Small intestine (tissue), 7 donors: ENCODE data around the gene RIOK3. TPM values are rescaled to one million over a fixed set of nuclear protein-coding genes. Genes with fewer than 3 reads are reported as not detected.
"Not testable (repeated sequence)": the region's sequence is repeated elsewhere in the genome, so short reads cannot be mapped to it uniquely, and the experiment has no call there.

Source experiments
- DNase-seq, 2 donors: peaks; one replicate each; pipeline versions ENCODE4 v3.0.0 to v3.0.0-alpha.2; 2013
- FAIRE-seq: peaks from 2 replicates; lab custom pipeline; 2012; peaks lifted over from hg19 to GRCh38; lab: Jason Lieb, UNC
- H3K27ac ChIP-seq, 3 donors: one replicate each; pipeline ENCODE4 v1.5.1; 2013; ENCODE audit warnings: low read length in 2 of 3, mild to moderate bottlenecking in 2 of 3, control low read depth in 1 of 3, inconsistent platforms in 1 of 3, low read depth in 1 of 3, moderate library complexity in 1 of 3
- H3K27me3 ChIP-seq, 3 donors: one replicate each; pipeline ENCODE4 v1.6.1; 2013; ENCODE audit warnings: low read length in 3 of 3, inconsistent platforms in 1 of 3; ENCODE audit not compliant: control insufficient read depth in 3 of 3, insufficient read depth in 3 of 3
- H3K36me3 ChIP-seq, 3 donors: one replicate each; pipeline ENCODE4 v1.6.1; 2013; ENCODE audit warnings: low read length in 3 of 3, inconsistent platforms in 1 of 3, low read depth in 1 of 3, mild to moderate bottlenecking in 1 of 3, moderate library complexity in 1 of 3; ENCODE audit not compliant: control insufficient read depth in 3 of 3, insufficient read depth in 2 of 3
- H3K4me1 ChIP-seq, 3 donors: one replicate each; pipeline ENCODE4 v1.6.1; 2013; ENCODE audit warnings: low read length in 2 of 3, inconsistent platforms in 1 of 3, low read depth in 1 of 3, mild to moderate bottlenecking in 1 of 3, moderate library complexity in 1 of 3; ENCODE audit not compliant: control insufficient read depth in 3 of 3, insufficient read depth in 2 of 3
- H3K4me3 ChIP-seq, 3 donors: one replicate each; pipeline ENCODE4 v1.5.1; 2013; ENCODE audit warnings: low read length in 3 of 3, control low read depth in 1 of 3, inconsistent platforms in 1 of 3, low read depth in 1 of 3, mild to moderate bottlenecking in 1 of 3, moderate library complexity in 1 of 3
- H3K9me3 ChIP-seq, 2 donors: one replicate each; pipeline ENCODE4 v1.6.1; 2013; ENCODE audit warnings: low read depth in 1 of 2, low read length in 1 of 2; ENCODE audit not compliant: control insufficient read depth in 2 of 2, insufficient read depth in 1 of 2
- WGBS, 3 donors: extraction: QIAGEN DNeasy Blood & Tissue Kit; methylation state at CpG; one replicate each; pipeline ENCODE4 v1.1.7; 2013; 5-methylcytosine and 5-hydroxymethylcytosine counted together
- polyA plus RNA-seq, 4 donors: library from polyadenylated mRNA; stranded (reverse) in 3 of 4; unstranded in 1 of 4; fragments of 200-250 nt in 3 of 4; fragments of 120-200 nt in 1 of 4; gene quantifications; one replicate each; pipeline versions ENCODE4 v1.2.1 to v1.2.3, GENCODE V29; 2013
- donor health status: healthy with polysubstance abuse.
- donor health status: control.
- donor health status: control.
- donor health status: Bipolar disorder and iron deficiency.
- donor health status: healthy.

The RIOK3 gene
- polyA plus RNA-seq, 4 donors: 41.0 to 215 (median 146) TPM

DNA sequence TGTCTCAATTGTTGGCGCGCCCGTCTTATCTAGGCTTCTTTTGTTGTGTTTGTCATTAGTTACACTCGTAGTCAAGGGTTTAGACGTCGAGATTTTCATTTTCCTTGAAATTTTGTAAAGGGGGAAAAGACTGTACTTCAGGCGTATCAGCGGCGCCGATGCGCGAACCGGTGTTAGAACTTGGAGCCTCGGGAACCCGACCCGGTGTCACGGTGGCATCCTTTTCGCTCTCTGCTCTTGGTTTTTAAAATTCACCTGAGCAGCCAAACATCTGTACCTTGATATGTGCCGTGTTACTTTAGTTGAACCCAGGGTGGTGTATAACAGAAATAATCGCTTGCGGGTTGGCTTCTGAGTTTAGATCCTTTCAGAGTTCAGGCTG is 50.9 kb downstream of the RIOK3 start:
- DNase-seq (peak in 1 of 2 donors; percentile 37), FAIRE-seq (no peak)
- H3K27ac ChIP-seq: peak overlapping the region in 2 of 3 donors; percentile 81 to 92
- 1 to 2% (median 1%) methylated on average over 21 of the region's 21 CpGs for WGBS, 3 donors
- peaks cover 3 to 18% (median 14%) of the 10 kb centered on the region in 3 donors for H3K36me3 ChIP-seq
- H3K9me3 ChIP-seq: no peaks in the 10 kb centered on the region
- peak overlapping the region; percentile 71 to 88 (median 76) for H3K4me3 ChIP-seq
- peaks cover 3 to 18% (median 9%) of the 10 kb centered on the region in 3 donors for H3K4me1 ChIP-seq
- H3K27me3 ChIP-seq: no peaks in the 10 kb centered on the region

DNA sequence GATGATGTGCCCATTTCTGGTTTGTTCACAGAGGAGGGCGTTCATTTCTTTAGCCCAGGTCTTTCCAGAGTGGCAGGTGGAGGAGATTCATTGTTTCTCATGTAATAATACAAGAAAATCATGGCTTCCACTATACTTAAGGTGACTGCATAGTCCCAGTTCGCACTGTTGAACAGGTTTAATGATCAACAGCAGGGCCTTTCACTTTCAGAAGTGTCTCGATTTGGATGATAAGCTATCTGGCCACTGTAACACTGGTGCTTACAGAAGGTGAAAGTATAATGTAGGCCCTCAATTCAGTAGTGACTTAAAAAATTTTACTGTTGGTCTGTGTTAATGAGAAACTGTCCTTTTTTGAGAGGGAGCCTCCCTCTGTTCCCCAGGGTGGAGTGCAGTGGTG is 51.6 kb downstream of the RIOK3 start:
- no peaks in the 10 kb centered on the region for H3K9me3 ChIP-seq
- H3K27me3 ChIP-seq: no peaks in the 10 kb centered on the region
- H3K4me3 ChIP-seq: peak overlapping the region in 2 of 3 donors; percentile 71 to 76
- peaks cover 3 to 18% (median 9%) of the 10 kb centered on the region in 3 donors for H3K4me1 ChIP-seq
- H3K27ac ChIP-seq: peak overlapping the region in 2 of 3 donors; percentile 81 to 92
- DNase-seq: peak; percentile 71 to 85
- WGBS, 3 donors: 11 to 43% (median 13%) methylated on average over 3 of the region's 3 CpGs
- peaks cover 5 to 23% (median 14%) of the 10 kb centered on the region in 3 donors for H3K36me3 ChIP-seq
- FAIRE-seq: no peak

DNA sequence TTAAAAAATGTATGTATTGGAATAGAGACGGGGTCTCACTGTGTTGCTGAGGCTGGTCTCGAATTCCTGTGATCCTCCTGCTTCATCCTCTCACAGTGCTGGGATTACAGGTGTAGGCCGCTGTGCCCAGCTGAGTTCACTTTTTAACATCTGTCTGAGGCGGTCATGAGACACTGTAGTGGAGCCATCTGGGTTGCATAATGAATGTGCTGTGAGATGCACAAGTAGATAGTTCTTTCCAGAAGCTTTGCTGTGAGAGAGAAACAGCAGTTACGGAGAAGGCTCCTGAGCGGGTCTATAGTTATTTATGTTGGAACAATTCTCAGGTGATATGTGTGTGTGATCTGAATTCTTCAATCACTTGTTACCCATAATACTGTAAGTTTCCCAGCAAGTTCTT is 53.3 kb downstream of the RIOK3 start:
- no peaks in the 10 kb centered on the region for H3K27me3 ChIP-seq
- no peak overlapping the region for H3K4me3 ChIP-seq
- H3K9me3 ChIP-seq: no peaks in the 10 kb centered on the region
- 83 to 97% (median 84%) methylated on average over 6 of the region's 6 CpGs for WGBS, 3 donors
- no peak for DNase-seq
- peaks cover 5 to 31% (median 14%) of the 10 kb centered on the region in 3 donors for H3K36me3 ChIP-seq
- H3K27ac ChIP-seq: no peak overlapping the region
- FAIRE-seq: no peak
- peaks cover 3 to 18% (median 9%) of the 10 kb centered on the region in 3 donors for H3K4me1 ChIP-seq

DNA sequence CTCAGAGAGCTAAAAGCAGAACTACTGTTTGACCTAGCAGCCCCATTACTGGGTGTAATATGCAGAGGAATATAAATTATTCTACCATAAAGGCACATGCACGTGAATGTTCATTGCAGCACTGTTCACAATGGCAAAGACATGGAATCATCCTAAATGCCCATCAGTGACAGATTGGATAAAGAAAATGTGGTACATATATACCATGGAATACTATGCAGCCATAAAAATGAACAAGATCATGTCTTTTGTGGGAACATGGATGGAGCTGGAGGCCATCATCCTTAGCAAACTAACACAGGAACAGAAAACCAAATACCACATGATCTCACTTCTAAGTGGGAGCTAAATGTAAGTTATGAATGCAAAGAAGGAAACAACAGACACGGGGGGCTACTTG is 57.8 kb downstream of the RIOK3 start:
- not testable (repeated sequence) for H3K27ac ChIP-seq, DNase-seq, H3K4me3 ChIP-seq, H3K4me1 ChIP-seq, H3K27me3 ChIP-seq, FAIRE-seq, H3K9me3 ChIP-seq
- peaks cover 12 to 39% (median 18%) of the 10 kb centered on the region in 3 donors for H3K36me3 ChIP-seq
- WGBS, 3 donors: 97 to 100% (median 98%) methylated on average over 2 of the region's 2 CpGs

DNA sequence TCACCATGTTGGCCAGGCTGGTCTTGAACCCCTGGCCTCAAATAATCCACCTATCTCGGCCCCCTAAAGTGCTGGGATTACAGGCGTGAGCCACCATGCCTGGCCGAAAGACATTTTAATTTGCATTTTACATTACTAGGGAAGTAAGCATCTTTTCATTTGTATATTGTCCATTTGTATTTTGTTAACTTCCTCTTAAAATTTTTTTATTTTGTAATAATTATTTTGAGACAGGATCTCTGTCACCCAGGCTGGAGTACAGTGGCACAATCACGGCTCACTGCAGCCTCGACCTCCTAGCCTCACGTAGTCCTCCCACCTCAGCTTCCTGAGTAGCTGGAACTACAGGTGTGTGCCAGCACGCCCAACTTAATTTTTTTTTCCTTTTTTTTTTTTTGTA is 59.1 kb downstream of the RIOK3 start:
- DNase-seq: not testable (repeated sequence)

DNA sequence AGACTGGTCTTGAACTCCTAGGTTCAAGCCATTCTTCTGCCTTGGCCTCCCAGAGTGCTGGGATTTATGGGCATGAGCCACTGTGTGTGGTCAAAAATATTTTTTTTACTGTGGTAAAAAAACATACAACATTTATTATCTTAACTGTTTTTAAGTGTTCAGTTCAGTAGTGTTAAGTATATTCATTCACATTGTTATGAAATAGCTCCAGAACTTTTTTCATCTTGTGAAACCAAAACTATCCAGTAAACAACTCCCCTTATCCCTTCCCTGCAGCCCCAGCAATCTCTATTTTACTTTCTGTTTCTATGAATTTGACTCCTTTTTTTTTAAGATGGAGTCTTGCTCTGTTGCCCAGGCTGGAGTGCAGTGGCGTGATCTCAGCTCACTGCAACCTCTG is 59.6 kb downstream of the RIOK3 start:
- no peaks in the 10 kb centered on the region for H3K9me3 ChIP-seq
- H3K27ac ChIP-seq: peak overlapping the region in 1 of 3 donors; percentile 31
- DNase-seq: no peak
- H3K36me3 ChIP-seq: peaks cover 12 to 43% (median 12%) of the 10 kb centered on the region in 3 donors
- no peaks in the 10 kb centered on the region for H3K27me3 ChIP-seq
- no peaks in the 10 kb centered on the region for H3K4me1 ChIP-seq
- H3K4me3 ChIP-seq: no peak overlapping the region
- WGBS, 3 donors: 83 to 100% (median 89%) methylated on average over 1 of the region's 1 CpG
- no peak for FAIRE-seq

More for the DNA sequence above, 59.1 kb downstream of the RIOK3 start:
- H3K4me1 ChIP-seq, H3K27me3 ChIP-seq, H3K9me3 ChIP-seq, FAIRE-seq, H3K4me3 ChIP-seq: not testable (repeated sequence)
- WGBS, 3 donors: 82 to 89% (median 88%) methylated on average over 7 of the region's 7 CpGs
- peaks cover 12 to 41% (median 14%) of the 10 kb centered on the region in 3 donors for H3K36me3 ChIP-seq
- H3K27ac ChIP-seq: peak overlapping the region in 1 of 3 donors; percentile 31

DNA sequence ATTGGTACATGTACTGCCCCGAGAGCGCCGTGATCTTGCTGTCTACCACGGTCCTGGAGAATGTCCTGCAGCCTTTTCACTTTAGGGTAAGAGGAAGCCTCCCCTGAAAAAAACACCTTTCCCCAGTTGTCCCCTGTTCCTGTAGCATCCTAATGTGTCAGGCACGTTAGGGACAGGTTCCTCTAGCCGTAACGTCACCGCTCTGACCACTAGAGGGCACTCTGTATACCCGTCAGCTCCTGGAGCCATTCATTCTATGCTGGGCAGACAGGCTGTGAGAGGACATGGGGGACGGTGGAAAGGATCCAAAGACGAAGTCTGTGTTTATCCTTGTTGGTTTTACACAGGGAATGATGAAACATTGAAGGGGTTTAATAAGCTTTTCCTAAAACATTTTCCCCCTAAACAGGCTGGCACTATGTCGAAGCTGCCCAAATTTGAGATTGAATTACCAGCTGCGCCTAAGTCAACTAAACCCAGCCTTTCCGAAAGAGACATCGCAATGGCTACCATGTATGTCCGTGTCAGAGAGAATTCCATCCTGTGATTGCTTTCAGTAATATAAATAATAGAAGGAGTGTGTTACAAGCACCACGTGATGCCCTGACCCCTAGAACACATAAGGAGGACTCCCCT is 62.9 kb downstream of the RIOK3 start:
- WGBS, 3 donors: 45 to 50% (median 46%) methylated on average over 17 of the region's 17 CpGs
- Histone ChIP-seq H3K27ac (no peak overlapping the region), H3K4me3 (no peak overlapping the region), H3K27me3 (no peaks in the 10 kb centered on the region), H3K4me1 (no peaks in the 10 kb centered on the region), H3K9me3 (no peaks in the 10 kb centered on the region), H3K36me3 (peaks cover 17 to 47% (median 20%) of the 10 kb centered on the region in 3 donors)
- FAIRE-seq (no peak), DNase-seq (peak; percentile 79 to 86)

DNA sequence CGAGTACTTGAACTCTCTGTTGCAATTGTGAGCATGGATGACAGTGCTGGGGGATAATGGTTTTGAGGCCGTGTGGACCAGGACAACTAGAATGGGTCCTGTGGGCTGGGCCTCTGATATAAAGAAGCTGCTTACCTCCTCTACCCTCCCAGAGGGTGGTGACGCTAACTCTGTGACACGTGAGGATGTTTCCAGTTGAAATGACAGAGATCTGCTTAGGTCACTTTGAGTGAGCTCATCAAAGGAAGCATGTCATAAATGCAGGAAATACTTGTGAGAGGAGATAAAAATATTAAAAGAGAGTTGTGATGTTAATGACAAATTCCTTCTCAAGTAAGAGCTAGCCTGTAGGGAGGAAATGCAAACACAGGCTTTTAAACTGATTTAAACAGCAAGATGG is 66.6 kb downstream of the RIOK3 start:
- Histone ChIP-seq H3K27ac (no peak overlapping the region), H3K9me3 (no peaks in the 10 kb centered on the region), H3K27me3 (no peaks in the 10 kb centered on the region), H3K4me3 (no peak overlapping the region), H3K36me3 (peaks cover 14 to 74% (median 32%) of the 10 kb centered on the region in 3 donors), H3K4me1 (no peaks in the 10 kb centered on the region)
- DNase-seq (no peak), FAIRE-seq (no peak)
- WGBS, 3 donors: 80 to 94% (median 88%) methylated on average over 4 of the region's 4 CpGs
